GM19193 (cell line): Measurements from ENCODE around the gene TXNDC5.

ENCODE experiments used
- POLR2A ChIP-seq: IDR thresholded peaks from 4 replicates; pipeline ENCODE4 v1.6.1; 2011; ENCODE audit not compliant: insufficient read depth, insufficient read length; ENCODE audit errors: extremely low read depth

Gene TXNDC5

DNA sequence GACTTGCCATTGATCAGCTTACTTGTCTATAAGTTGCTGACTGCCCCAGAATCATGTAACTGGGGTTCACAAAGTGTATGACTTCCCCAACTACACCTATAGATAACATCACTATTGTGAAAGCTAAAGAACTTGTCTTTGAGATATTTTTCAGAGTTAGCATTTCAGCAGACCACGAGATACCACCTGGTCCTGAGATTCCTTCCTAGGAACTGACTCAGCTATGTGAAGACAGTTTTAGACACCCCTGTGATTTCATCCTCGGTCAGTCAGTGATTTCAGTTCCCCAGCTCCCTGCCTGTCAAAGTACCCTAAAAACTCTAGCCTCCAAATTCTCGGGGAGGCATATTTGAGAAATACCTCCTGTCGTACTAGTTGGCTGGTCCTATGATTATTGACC lies 62.4 kb downstream of the TXNDC5 start:
- TF ChIP-seq POLR2A: no peak

DNA sequence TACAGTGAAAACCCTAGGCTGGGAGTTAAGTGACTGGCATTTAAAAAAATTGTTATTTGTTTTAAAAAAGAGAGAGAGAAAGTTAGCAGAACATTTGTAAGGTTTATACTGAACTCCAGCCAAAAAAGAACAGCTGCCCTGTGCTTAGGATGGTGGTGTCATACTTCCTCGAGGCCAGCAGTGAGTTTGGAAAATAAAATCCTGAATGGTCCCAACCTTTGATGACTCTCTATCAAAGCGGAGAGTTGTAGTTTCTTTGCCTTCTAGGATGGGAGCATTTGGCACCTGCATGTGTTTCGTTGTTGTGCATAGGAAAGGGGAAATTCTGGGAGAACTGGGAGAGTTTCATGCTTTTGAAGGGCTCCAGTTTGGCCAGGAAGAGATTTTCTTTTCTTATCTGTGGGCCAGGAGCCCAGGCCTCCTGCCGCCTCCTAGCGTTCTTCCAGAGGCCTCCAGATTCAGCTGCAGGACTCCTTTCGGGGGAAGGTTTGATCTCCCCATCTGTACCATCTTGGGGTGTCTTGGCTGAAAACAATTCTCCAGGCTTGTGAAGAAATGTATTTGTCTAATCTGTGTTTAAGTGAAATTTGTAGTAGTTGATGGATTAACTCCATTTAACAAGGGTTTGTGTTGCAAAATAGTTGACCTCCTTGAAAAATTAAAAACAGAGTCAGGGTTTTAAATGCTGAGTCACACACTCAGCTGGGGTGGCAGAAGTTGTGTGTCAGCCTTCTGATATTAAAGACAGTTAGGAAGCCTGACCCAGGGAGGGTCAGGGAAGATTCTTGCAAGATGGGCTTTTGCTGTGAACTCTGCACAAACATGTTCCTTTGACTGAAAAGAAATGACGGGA lies 63.4 kb downstream of the TXNDC5 start:
- TF ChIP-seq POLR2A: no peak

DNA sequence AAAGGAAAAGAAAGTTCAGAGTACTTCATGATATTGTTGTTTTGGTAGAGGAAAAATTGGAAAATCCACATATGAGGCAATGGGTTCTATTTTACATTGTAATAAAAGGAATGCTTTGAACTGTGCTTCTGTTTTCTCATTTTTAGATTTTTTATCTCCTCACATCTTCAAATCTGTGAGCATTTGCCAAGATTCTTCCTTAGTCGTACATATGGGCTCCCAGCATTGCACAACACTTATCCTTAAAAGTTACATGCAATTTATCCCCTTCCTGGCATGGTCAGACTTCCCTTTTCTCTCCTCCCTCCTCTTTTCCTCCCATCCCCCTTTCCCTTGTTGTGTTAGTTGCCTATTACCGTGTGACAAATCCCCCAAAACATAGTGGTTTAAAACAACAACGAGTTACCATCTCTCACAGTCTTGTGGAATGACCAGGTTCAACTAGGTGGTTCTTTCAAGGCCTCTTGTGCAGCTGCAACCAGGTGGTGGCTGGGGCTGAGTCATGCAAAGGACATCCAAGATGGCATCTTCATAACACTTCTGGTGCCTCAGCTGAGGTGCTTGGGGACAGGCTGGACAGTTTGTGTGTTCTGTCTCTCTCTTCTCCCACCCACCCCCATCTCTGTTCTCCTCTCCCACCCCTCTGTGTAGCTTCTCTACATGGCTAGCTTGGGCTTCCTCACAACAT lies 68.7 kb downstream of the TXNDC5 start:
- no peak for TF ChIP-seq POLR2A

GRCh38 chr6:7836371-7837026 lies 74.1 kb downstream of the TXNDC5 start:
- no peak for TF ChIP-seq POLR2A

DNA sequence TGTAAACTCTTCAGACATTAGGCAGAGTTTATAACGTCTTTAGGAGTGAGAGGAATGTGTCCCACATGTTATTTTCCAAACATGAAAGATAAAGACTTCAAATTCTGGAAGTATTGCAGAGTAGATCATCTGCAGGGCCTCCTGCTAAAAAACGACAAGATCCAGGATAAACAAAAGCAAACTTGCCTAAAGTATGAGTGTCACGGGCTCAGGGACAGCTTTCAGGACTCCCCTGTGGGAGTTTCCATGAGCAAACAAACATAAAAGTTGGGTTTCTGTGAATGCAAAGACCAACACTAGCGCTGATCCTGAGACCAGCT lies 76.9 kb downstream of the TXNDC5 start:
- TF ChIP-seq POLR2A: no peak

GRCh38 chr6:7832904-7833750 lies 77.5 kb downstream of the TXNDC5 start:
- no peak for TF ChIP-seq POLR2A
